LNCAP (cell line): ENCODE measurements around the gene TRMT10B.

ENCODE experiments used
- TF ChIP-seq, protein P1 (sequence below): fragments of 450-650 bp; IDR thresholded peaks from 2 replicates; pipeline ENCODE4 v1.5.1; 2017; ENCODE audit warnings: mild to moderate bottlenecking

TRMT10B gene

DNA sequence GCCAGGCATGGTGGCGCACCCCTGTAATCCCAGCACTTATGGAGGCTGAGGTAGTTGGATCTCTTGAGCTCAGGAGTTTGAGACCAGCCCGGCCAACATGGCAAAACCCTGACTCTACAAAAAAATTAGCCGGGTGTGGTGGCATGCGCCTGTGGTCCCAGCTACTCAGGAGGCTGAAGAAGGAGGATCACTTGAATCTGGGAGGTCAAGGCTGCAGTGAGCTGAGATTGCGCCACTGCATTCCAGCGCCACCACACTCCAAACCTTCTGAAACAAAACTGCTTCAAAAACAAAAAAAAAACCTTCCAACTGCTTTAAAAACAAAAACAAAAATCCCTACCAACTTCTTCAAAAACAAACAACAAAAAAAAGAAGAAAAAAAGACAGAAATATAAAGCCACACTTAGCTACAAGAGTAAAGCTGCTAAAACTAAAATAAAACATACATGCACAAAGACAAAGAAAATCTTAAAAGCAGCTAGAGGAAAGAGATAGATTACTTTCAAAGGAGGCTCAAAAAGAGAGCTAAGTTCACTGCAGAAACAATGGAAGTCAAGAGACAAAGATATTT lies 58.4 kb downstream of the TRMT10B start:
- TF ChIP-seq, protein P1, sequence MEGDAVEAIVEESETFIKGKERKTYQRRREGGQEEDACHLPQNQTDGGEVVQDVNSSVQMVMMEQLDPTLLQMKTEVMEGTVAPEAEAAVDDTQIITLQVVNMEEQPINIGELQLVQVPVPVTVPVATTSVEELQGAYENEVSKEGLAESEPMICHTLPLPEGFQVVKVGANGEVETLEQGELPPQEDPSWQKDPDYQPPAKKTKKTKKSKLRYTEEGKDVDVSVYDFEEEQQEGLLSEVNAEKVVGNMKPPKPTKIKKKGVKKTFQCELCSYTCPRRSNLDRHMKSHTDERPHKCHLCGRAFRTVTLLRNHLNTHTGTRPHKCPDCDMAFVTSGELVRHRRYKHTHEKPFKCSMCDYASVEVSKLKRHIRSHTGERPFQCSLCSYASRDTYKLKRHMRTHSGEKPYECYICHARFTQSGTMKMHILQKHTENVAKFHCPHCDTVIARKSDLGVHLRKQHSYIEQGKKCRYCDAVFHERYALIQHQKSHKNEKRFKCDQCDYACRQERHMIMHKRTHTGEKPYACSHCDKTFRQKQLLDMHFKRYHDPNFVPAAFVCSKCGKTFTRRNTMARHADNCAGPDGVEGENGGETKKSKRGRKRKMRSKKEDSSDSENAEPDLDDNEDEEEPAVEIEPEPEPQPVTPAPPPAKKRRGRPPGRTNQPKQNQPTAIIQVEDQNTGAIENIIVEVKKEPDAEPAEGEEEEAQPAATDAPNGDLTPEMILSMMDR = no peak

DNA sequence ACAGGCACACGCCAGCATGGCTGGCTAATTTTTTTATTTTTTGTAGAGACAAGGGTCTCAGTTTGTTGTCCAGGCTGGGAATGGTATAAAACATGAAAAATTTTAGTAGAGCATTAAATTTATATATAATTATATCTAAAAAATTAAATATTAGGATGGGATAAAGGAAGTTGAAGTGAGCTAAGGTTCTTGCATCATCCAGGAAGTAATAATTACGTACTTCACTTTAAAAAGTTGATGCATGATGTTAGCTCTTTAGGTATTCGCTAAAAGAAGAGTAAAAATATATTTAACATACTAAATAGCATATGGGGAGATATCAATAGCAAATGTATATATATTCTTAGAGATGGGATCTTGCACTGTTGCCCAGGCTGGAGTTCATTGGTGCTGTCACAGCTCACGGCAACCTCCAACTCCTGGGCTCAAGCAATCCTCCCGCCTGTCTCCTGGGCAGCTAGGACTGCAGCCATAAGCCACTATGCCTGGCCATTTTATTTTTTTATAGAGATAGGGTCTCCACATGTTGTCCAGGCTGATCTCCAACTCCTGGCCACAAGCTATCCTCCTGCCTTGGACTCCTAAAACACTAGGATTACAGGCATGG lies 59.3 kb downstream of the TRMT10B start:
- TF ChIP-seq, protein P1 = no peak

DNA sequence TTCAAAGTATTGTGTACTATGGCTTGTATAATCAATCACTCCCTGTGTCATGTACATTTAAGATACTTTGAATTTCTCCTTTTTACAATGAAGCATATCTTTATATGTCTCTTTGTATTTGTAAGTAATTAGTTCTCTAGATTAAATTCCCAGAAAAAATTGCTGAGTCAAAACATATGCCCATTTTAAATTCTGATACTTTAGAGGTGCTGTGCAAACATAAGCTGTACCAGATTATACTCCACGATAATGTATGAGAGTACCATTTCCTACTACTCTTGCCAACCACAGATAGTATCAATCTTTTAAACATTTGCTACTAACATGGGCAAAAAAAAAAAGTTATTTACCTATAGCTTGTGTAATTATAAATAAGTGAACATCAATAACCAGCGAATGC lies 65.2 kb downstream of the TRMT10B start:
- TF ChIP-seq, protein P1 = no peak

DNA sequence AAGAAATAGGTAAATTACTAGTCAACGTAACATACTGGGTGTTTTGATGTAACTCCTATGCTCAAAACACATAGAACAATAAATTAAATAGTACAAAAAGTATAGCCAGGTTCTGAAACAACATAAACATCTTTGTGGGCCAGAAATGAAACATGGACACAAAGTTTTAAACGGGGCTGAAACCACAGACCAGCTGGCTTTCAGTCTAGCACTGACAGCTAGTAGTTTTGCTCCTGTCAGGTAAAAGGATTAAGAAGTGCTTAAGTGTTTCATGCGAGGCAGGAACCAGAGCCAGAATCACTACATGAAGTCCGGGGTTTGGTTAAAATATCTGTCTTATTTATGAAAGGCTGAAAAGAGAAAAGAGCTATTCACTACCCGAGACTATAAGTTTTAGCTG lies 66.5 kb downstream of the TRMT10B start:
- TF ChIP-seq, protein P1 = no peak

DNA sequence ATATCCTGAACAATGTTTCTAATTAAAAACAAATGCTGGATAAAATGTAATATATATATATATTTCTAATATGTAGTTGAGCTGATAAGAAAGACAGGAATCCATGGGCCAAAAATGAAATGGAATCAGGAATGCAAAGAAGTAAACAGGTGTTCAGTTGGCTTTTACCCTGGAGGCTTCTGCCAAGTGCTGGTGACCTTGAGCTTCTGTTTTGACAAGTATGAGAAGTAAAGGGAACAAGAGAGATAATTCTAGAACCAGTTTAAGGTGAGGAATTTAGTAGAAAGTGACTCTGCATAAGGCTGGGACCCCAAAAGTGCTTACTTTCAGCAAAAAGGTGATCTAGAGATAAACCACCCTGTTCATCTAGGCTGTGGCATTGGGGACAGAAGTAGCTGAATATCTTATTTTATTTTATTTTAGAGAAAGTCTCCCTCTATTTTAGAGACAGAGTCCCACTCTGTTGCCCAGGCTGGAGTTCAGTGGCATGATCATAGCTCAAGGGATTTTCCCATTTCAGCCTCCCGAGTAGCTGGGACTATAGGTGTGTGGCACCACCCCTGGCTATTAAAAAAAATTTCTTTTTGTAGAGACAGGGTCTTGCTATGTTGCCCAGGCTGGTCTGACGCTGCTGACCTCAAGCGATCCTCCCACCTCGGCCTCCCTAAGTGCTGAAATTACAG lies 74.0 kb downstream of the TRMT10B start:
- TF ChIP-seq, protein P1 = no peak
